Measurements from ENCODE around the gene MPRIP. TPM values are rescaled to one million over a fixed set of nuclear protein-coding genes. Genes with fewer than 3 reads are reported as not detected.
A peak's percentile ranks its signal among the peaks of the same experiment; 100 is the strongest.

Gene MPRIP
- total RNA-seq, 1 experiment from 2014 or later = 443 TPM

DNA sequence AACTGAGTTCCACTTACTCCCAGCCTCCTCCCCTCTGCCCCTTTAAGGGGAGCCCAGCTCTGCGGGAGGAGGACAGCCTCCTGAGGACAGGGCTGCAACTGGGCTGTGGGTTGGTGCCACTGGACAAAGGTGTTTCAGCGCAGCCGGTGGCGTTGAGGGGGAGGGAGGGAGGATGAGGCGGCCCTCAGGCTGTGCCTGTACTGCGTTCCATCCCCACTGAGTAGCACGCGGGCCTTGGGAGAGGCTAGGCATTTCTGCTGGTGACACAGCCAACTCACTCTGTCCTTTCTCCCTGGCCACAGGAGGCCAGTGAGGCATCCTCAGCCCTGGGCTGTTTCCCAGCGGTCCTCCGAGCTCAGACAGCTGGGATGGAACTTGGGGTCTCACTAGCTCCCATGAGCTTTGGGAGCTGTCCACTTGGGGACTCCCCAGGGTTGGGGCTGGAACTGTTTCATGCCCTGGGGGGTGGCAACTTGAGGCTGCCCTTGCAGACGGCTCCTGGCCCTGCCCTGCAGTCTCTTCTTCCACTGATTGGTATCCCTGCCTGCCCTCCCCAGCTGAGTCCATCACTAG is 70.5 kb downstream of the MPRIP start:
- ChIA-PET CTCF (no interaction called here), POLR2A (ENCODE audit: unreplicated experiment) (no interaction called here)
- Histone ChIP-seq H3K27ac (0 out of 2 replicates have a peak overlapping the region, but pooled peaks have one; percentile 10), H3F3A (ENCODE audit: insufficient read depth, low read depth) (peaks cover 67% of the 10 kb centered on the region), H3K4me3 (no peak overlapping the region), H3K4me1 (replicated peaks; ENCODE audit: insufficient read depth) (peaks cover 31% of the 10 kb centered on the region), H3K27me3 (ENCODE audit: insufficient read depth, low read depth) (no peaks in the 10 kb centered on the region), H4K20me1 (ENCODE audit: insufficient read depth) (peaks cover 99% of the 10 kb centered on the region), H3K9me2 (ENCODE audit: insufficient read depth) (no peaks in the 10 kb centered on the region), H3K9me3 (ENCODE audit: insufficient read depth, low read depth) (no peaks in the 10 kb centered on the region), H2AFZ (no peak overlapping the region), H3K79me2 (ENCODE audit: low read depth) (peaks cover 100% of the 10 kb centered on the region), H3K4me2 (no peak overlapping the region), H3K36me3 (ENCODE audit: low read depth) (peaks cover 21% of the 10 kb centered on the region; the same call in 1 of the 2 replicates)
- DNase-seq = no peak
- TF ChIP-seq, protein P1, sequence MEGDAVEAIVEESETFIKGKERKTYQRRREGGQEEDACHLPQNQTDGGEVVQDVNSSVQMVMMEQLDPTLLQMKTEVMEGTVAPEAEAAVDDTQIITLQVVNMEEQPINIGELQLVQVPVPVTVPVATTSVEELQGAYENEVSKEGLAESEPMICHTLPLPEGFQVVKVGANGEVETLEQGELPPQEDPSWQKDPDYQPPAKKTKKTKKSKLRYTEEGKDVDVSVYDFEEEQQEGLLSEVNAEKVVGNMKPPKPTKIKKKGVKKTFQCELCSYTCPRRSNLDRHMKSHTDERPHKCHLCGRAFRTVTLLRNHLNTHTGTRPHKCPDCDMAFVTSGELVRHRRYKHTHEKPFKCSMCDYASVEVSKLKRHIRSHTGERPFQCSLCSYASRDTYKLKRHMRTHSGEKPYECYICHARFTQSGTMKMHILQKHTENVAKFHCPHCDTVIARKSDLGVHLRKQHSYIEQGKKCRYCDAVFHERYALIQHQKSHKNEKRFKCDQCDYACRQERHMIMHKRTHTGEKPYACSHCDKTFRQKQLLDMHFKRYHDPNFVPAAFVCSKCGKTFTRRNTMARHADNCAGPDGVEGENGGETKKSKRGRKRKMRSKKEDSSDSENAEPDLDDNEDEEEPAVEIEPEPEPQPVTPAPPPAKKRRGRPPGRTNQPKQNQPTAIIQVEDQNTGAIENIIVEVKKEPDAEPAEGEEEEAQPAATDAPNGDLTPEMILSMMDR (conservative IDR thresholded peaks at IDR 0.05) = no peak
- TF ChIP-seq EZH2 (IDR thresholded peaks at IDR 0.05; ENCODE audit: low read depth) = no peak
- no TSS peak for BruUV-seq (replicated peaks)
- intact Hi-C loops (cut with micrococcal nuclease; ENCODE audit: unreplicated experiment) = no loop called here

DNA sequence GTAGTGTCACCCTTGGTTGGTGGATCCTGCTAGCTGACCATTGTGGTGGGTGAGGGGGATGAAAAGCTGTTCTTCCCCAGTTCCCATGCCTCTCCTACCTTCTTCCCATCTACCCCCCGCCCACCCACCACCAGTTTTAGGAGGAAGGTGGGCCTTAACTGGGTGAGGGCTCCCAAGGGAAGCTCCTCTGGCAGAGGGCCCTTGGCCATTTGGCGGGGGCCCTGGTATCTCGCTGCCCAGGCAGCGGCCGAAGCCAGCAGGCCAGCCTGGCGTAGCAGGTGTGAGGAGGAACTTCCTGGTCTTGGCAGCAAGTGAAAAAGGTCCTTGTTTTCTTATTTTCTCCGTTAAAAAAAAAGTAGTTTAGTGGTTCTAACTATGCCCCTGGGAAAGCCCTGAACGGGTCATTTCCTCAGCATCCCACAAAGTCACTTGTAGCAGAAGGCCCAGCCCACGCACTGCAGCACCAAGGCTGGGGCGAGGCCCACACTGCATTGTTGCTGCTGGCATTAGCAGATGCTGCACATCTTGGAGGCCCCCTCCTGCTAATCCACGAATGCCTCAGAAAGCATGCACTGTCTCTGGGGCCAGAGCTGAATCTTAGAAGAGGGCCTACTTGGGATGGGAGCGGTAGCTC is 72.5 kb downstream of the MPRIP start:
- no peak for DNase-seq
- Histone ChIP-seq H3K4me1 (replicated peaks; ENCODE audit: insufficient read depth) (peaks cover 20% of the 10 kb centered on the region), H4K20me1 (ENCODE audit: insufficient read depth) (peaks cover 100% of the 10 kb centered on the region), H3K36me3 (ENCODE audit: low read depth) (peaks cover 17% of the 10 kb centered on the region; the same call in 1 of the 2 replicates), H3K27me3 (ENCODE audit: insufficient read depth, low read depth) (no peaks in the 10 kb centered on the region), H3K4me2 (no peak overlapping the region), H3K9me2 (ENCODE audit: insufficient read depth) (no peaks in the 10 kb centered on the region), H3K79me2 (ENCODE audit: low read depth) (peaks cover 100% of the 10 kb centered on the region), H3K9me3 (ENCODE audit: insufficient read depth, low read depth) (no peaks in the 10 kb centered on the region), H2AFZ (no peak overlapping the region), H3K4me3 (no peak overlapping the region), H3K27ac (0 out of 2 replicates have a peak overlapping the region, but pooled peaks have one; percentile 0), H3F3A (ENCODE audit: insufficient read depth, low read depth) (peaks cover 68% of the 10 kb centered on the region)
- intact Hi-C loops (cut with micrococcal nuclease; ENCODE audit: unreplicated experiment) = no loop called here
- no TSS peak for BruUV-seq (replicated peaks)
- ChIA-PET POLR2A (ENCODE audit: unreplicated experiment) (interaction anchor here (0.5 kb wide), 1 partner anchor 9 kb away, joined by 3 read pairs; no protein-coding TSS in a partner anchor), CTCF (no interaction called here)
- TF ChIP-seq EZH2 (IDR thresholded peaks at IDR 0.05; ENCODE audit: low read depth) = no peak
- TF ChIP-seq, protein P1 (conservative IDR thresholded peaks at IDR 0.05) = no peak

- CTCF ChIA-PET = no interaction called here
- Histone ChIP-seq H3K4me3 (no peak overlapping the region), H3K27me3 (ENCODE audit: insufficient read depth, low read depth) (no peaks in the 10 kb centered on the region), H3K36me3 (ENCODE audit: low read depth) (peaks cover 13% of the 10 kb centered on the region; the same call in 1 of the 2 replicates), H3K79me2 (ENCODE audit: low read depth) (peaks cover 100% of the 10 kb centered on the region), H4K20me1 (ENCODE audit: insufficient read depth) (peaks cover 100% of the 10 kb centered on the region), H3K4me2 (no peak overlapping the region), H2AFZ (no peak overlapping the region), H3F3A (ENCODE audit: insufficient read depth, low read depth) (peaks cover 68% of the 10 kb centered on the region), H3K27ac (no peak overlapping the region), H3K9me2 (ENCODE audit: insufficient read depth) (no peaks in the 10 kb centered on the region), H3K4me1 (replicated peaks; ENCODE audit: insufficient read depth) (peaks cover 11% of the 10 kb centered on the region), H3K9me3 (ENCODE audit: insufficient read depth, low read depth) (no peaks in the 10 kb centered on the region)
- TF ChIP-seq, protein P1 (conservative IDR thresholded peaks at IDR 0.05) = no peak
- TF ChIP-seq EZH2 (IDR thresholded peaks at IDR 0.05; ENCODE audit: low read depth) = no peak
- intact Hi-C loops (cut with micrococcal nuclease; ENCODE audit: unreplicated experiment) = no loop called here
- POLR2A ChIA-PET (ENCODE audit: unreplicated experiment) = no interaction called here
- BruUV-seq (replicated peaks) = no TSS peak
- DNase-seq = no peak
Measured at GRCh38 chr17:17115620-17116019, 73.4 kb downstream of the MPRIP start.

Measured in PC-9 (cell line).